GM13977 (cell line): ENCODE data around the gene APOC4.

Source experiments
- DNase-seq: peaks from one replicate; pipeline ENCODE4 v3.0.0; 2012; ENCODE audit warnings: low spot score
- CTCF ChIP-seq: IDR thresholded peaks from 2 replicates; pipeline ENCODE4 v1.5.1; 2012; ENCODE audit warnings: mild to moderate bottlenecking, control low read depth; ENCODE audit not compliant: insufficient read depth; ENCODE audit errors: extremely low read depth, missing control alignments
- in situ Hi-C: fragments of 300-500 bp; cut with MboI; formaldehyde crosslinking; loops from one replicate; pipeline ENCODE4 v1.12.0; 2022; ENCODE audit warnings: low sequenced_read_pairs, low pct_unique_long_range_greater_than_20kb, mixed read lengths, inconsistent platforms; ENCODE audit not compliant: unreplicated experiment

The APOC4 gene

GRCh38 chr19:44900328-44901244 lies 41.5 kb upstream of the APOC4 start:
- no peak for TF ChIP-seq CTCF
- DNase-seq = no peak
- in situ Hi-C loops = no loop called here

- in situ Hi-C loops = no loop called here
- no peak for DNase-seq
- TF ChIP-seq CTCF = no peak
Measured at GRCh38 chr19:44903216-44903601, 38.8 kb upstream of the APOC4 start.

- peak; percentile 98 for TF ChIP-seq CTCF
- in situ Hi-C loops = no loop called here
- DNase-seq = peak; percentile 87
Measured at GRCh38 chr19:44903602-44904425, 38.2 kb upstream of the APOC4 start.

- DNase-seq = peak; percentile 20
- in situ Hi-C loops = no loop called here
- peak; percentile 21 for TF ChIP-seq CTCF
Measured at GRCh38 chr19:44904426-44904994, 37.5 kb upstream of the APOC4 start.

GRCh38 chr19:44905437-44906160 lies 36.4 kb upstream of the APOC4 start, which contains the start of gene APOE:
Gene APOE, plus strand, starts transcription at chr19:44905796. Its CDS starts 829 bp downstream, at chr19:44906625.
- no peak for TF ChIP-seq CTCF
- no peak for DNase-seq
- in situ Hi-C loops = no loop called here

- in situ Hi-C loops = no loop called here
- no peak for TF ChIP-seq CTCF
- DNase-seq = no peak
Measured at GRCh38 chr19:44907613-44908012, 34.4 kb upstream of the APOC4 start.
